ENCODE measurements around the gene SENP1.

DNA sequence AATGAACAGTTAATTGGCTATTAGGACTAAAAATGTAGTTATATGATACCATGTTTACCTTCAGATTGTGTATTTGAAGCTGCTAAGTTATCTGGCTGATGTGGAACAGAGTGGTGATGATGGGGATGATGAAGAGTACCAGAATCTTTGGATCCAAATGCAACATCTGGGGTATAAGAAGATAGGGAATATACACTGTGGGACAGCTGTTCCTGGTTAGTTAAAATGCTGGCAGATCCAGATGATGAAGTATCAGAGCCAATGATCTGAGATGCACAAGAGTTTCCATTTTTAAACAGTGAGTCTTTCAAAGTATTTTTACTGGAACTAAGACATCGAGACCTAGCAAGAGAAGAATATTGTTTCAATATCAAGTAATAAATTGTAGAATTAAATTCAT lies 31.6 kb downstream of the SENP1 start:
- TF ChIP-seq CTCF (conservative IDR thresholded peaks at IDR 0.05; ENCODE audit: low read length) (no peak), EZH2phosphoT487 (IDR thresholded peaks at IDR 0.05; ENCODE audit: borderline replicate concordance) (no peak)

Measured in Loucy (cell line).